HL-60/S4 (cell line): ENCODE data around the gene FAM131A.
"Not testable (repeated sequence)": the region's sequence is repeated elsewhere in the genome, so short reads cannot be mapped to it uniquely, and the experiment has no call there.

Experiments
- in situ Hi-C: fragments of 300-500 bp; cut with MboI; formaldehyde crosslinking; loops from 2 replicates; pipeline ENCODE4 v1.14.3; 2022; ENCODE audit warnings: low sequenced_read_pairs

The FAM131A gene

DNA sequence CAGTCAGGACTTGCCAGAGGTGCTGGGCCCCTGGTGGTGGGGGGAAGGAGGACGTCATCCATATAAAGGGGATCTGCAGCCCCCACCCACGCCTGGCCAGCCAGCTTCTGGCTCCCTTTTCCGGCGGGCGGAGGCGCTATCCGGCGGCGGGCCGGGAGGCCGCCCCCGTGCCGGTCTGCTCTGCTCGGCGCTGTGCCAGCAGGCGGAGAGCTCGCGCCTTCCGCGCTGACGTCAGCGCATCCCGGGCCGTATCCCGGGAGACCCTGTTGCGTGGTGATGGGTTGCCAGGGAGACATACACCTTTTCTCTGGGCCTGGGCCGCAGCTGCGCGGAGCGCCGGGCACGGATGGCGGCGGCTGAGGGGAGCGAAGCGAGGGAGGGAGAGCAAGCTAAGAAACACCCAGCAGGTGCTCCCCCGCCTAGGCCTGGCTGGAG, 1.1 kb downstream of the FAM131A start:
- in situ Hi-C loops: no loop called here

DNA sequence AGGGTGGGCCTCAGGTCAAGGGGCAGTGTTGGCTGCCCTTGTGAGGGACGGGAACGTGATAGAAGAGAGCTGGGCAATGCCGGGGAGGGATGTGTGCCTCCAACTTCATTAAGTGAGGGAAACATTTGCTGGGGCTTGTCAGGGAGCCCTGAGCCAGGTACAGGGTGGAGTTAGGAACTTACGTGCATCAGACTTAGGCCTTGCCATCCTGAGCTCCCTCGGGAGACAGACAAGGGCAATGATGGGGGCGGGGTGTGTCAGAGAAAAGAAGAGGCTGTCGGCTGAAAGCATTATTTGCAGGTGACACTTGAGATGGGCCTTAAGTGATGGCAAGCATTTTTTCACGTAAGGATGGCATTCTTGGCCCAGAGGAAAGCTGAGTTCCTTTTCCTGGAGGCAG, 1.6 kb downstream of the FAM131A start:
- in situ Hi-C loops: no loop called here

DNA sequence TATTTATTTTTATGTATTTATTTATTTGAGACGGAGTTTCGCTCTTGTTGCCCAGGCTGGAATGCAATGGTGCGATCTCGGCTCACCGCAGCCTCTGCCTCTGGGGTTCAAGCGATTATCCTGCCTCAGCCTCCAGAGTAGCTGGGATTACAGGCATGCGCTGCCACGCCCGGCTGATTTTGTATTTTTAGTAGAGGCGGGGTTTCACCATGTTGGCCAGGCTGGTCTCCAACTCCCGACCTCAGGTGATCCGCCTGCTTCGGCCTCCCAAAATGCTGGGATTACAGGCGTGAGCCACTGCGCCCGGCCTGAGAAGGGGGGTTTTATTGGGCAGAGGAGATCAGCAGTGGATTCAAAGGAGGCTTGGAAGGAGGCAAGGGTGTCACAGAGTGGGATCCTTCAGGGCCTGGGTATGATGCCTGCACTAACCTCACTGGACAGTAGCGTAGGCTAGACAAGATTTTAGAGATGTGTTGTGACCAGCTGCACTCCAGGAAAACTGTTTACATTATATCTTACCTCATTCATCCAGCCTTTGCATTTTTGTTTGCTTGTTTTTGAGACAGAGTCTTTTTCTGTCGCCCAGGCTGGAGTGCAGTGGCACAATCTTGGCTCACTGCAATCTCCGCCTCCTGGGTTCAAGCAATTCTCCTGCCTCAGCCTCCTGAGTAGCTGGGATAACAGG, 2.2 kb downstream of the FAM131A start:
- in situ Hi-C loops: not testable (repeated sequence)

DNA sequence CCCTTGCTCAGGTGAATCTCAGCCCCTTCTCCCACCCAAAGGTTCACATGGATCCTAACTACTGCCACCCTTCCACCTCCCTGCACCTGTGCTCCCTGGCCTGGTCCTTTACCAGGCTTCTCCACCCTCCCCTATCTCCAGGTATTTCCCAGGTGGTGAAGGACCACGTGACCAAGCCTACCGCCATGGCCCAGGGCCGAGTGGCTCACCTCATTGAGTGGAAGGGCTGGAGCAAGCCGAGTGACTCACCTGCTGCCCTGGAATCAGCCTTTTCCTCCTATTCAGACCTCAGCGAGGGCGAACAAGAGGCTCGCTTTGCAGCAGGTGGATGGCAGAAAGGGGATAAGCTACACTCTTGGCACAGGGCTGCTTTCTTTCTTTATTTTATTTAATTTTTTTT, 4.5 kb downstream of the FAM131A start:
- in situ Hi-C loops: no loop called here

DNA sequence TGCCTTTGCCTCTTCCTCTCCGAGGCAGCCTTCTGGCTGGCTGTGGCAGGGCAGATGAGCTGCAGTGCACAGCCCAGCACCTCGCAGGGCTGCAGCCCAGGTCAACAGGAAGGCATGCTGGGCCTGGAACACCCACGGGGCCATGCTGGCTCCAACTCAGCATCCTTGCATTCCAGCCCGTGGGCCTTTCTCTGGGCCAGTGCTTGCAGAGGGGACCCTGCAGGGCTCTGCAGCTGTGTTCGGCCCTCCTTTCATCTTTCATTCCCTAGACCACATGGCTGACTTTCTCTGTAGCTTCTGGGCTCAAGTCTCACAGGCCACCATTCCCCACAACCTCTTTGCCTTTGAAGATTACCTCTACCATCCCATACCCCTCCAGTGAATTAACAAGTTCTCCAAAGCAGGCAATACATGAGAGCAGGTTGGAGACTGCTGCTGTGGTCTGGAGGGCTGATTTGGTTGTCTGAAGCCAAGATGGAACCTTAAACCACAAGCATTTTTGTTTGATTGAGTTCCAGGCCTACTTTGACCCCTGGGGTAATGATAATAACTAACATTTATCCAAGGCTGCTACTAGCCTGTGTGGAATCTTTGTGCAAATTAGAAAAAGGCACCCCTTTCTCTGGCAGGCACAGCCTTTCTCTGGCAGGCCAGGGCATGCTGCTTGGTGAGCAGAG, 5.9 kb downstream of the FAM131A start:
- in situ Hi-C loops: no loop called here

DNA sequence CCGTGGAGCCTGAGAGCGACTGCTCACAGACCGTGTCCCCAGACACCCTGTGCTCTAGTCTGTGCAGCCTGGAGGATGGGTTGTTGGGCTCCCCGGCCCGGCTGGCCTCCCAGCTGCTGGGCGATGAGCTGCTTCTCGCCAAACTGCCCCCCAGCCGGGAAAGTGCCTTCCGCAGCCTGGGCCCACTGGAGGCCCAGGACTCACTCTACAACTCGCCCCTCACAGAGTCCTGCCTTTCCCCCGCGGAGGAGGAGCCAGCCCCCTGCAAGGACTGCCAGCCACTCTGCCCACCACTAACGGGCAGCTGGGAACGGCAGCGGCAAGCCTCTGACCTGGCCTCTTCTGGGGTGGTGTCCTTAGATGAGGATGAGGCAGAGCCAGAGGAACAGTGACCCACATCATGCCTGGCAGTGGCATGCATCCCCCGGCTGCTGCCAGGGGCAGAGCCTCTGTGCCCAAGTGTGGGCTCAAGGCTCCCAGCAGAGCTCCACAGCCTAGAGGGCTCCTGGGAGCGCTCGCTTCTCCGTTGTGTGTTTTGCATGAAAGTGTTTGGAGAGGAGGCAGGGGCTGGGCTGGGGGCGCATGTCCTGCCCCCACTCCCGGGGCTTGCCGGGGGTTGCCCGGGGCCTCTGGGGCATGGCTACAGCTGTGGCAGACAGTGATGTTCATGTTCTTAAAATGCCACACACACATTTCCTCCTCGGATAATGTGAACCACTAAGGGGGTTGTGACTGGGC, 7.3 kb downstream of the FAM131A start:
- in situ Hi-C loops: no loop called here

DNA sequence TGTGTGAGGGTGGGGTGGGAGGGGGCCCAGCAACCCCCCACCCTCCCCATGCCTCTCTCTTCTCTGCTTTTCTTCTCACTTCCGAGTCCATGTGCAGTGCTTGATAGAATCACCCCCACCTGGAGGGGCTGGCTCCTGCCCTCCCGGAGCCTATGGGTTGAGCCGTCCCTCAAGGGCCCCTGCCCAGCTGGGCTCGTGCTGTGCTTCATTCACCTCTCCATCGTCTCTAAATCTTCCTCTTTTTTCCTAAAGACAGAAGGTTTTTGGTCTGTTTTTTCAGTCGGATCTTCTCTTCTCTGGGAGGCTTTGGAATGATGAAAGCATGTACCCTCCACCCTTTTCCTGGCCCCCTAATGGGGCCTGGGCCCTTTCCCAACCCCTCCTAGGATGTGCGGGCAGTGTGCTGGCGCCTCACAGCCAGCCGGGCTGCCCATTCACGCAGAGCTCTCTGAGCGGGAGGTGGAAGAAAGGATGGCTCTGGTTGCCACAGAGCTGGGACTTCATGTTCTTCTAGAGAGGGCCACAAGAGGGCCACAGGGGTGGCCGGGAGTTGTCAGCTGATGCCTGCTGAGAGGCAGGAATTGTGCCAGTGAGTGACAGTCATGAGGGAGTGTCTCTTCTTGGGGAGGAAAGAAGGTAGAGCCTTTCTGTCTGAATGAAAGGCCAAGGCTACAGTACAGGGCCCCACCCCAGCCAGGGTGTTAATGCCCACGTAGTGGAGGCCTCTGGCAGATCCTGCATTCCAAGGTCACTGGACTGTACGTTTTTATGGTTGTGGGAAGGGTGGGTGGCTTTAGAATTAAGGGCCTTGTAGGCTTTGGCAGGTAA, 8.1 kb downstream of the FAM131A start:
- in situ Hi-C loops: no loop called here

DNA sequence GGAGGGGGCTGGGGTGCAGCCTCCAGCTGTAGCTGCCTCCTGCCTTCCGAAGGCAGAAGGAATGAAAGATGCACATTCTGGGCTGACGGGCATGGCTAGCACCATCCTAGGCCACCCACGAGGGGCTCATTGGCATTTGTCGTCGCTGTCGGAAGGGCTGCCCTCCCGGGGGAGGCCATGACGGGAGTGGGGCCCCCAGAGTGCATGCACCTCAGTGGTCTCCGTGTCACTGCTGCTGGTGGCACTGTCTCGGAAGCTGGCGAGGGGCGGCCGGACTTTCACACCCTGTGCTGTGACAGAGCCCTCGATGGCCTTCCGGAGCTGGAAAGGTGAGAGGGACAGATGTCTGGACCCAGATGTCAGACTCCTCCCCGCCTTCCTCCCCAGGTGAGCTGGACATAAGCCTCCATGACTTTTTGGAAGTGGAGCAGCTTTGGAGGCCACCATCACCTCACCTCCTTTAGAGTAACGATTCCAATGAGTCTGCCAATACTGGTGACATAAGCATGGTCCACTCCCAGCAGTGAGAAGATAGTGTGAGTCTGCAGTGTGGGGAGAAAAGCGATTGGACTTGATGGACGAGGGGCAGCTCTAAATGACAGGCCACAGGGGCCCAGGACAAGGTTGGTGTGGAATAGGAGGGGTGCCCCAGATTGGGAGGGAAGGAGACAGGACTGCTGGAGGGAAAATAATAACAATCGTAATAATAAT, 9.2 kb downstream of the FAM131A start:
- in situ Hi-C loops: no loop called here

DNA sequence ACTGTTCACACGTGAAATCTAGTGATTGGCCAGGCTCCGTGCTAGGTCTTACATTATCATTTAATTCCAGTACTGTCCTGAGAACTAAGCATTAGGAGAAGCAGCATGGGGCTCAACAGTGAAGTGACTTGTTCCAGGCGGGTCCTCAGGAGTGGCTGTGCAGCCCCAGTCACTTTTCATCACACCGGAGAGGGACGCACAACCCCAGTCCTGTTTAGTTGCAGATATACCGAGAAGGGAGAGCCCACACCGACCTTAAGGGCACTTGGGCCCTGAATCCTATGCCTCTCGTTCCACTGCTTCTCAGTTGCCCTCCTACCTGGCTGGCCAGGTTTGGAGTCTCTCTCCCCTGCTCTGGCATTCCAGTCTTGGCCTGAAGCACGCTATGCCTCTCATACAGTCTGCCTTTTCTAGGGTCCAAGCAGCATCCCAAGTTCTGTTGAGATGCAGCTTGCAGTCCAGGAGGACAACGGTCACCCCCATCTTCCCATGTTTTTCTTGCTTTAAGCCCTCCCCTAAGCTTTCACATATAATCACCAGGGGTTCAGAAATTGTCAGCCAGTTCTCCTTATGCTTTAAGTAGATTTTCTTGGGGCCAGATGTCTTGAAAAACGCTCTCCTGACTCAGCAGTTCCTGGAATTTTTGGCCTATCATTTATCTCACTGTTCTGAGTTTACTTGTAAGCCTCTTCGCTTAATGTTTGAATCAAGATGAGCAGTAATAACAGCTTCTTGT, 10.1 kb downstream of the FAM131A start:
- in situ Hi-C loops: no loop called here

DNA sequence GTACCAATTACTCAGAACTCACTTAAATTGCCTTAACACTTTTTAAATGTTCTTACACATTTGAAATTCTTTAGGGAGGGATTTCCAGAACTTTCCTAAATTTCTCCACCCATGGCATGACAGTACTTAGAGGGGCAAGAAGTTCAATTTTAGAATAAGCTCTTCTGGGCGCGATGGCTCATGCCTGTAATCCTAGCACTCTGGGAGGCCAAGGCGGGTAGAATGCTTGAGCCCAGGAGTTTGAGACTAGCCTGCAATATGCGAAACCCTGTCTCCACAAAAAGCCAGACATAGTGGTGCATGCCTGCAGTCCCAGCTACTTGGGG, 10.6 kb downstream of the FAM131A start:
- in situ Hi-C loops: no loop called here

DNA sequence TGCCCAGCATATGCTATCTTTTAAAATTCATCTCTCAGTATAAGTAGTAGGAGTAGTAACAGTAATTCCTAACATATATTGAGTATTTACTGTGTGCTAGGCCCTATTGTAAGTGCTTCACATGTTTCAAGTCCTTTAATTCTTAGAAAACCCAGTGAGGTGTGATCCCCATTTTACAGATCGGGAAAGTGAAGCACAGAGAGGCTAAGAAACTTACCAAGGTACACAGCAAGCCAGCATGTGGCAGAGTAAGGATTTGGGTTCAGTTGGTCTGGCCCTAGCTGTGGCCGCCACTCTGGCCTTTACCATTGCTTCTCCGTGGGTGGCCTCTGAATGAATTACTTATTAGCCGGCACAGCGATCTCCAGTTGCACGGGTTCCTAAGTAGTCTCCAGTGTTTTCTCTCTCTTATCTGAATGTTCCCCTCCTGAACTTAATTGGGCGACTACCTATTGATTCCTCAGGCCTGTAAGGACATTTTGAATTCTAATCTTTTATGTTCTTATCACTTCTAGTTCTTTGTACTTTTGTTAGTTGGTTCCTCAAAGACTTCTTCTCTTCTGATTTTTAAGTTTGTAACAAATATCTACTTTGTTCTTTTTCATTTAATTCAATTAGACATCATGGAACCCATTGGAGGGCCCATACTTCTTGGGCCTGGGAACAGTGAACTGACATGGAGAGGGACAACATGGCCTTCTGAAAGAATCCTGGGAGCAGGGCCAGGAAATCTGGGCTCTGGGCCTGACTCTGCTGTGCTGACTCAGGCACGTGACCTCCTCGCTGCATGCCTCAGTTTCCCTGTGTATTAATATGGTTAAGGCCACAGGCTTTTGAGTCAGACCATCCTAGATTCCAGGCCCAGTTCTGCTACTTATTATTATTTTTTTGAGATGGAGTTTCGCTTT, 12.4 kb downstream of the FAM131A start:
- in situ Hi-C loops: loop anchor here (25.0 kb wide), 1 partner anchor 437 kb away; no protein-coding TSS in a partner anchor

DNA sequence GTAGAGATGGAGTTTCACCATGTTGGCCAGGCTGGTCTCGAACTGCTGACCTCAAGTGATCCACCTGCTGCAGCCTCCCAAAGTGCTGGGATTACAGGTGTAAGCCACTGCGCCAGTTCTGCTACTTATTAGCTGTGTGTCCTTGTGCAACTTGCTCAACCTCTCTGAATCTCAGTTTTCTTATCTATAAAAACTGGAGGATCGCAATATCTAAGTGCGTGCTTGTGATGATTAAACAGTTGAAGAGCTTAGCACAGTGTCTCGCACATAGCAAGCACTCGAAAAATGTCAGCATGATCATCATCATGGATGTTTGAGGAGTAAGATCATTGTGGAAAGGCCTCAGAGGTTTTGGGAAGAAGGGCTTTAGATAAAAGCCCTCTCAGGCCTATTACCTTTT, 13.2 kb downstream of the FAM131A start:
- in situ Hi-C loops: loop anchor here (25.0 kb wide), 1 partner anchor 437 kb away; no protein-coding TSS in a partner anchor

DNA sequence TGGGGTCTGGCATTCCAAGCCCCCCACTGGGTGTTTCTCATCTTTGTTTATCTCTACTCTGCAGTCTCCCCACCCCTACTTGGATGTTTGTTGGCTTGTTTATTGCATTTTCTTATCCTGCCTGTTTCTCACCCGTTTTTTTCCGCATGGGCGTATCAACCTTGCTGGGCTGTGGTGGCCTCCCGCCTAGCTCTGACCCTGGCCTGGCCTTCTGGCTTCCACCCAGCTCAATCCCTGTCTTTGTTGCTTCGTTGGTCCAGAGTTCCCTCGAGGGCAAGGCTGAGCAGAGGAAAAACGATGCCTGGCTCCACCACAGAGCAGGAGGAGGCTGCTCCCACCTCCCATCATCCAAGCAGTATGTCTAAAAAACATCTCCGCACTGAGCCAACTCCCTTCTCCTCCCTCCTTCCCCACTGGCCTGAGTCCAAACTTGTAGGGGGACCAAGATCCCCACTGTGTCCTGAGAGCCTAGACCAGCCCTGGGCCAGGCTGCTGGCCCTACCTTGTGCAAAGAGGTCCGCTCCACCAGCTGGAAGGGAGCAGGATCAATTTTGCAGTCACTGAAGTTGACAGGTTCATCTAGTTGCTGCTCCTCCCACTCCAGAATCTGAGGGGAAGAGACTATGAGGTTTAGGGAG, 14.2 kb downstream of the FAM131A start:
- in situ Hi-C loops: loop anchor here (25.0 kb wide), 1 partner anchor 436 kb away; no protein-coding TSS in a partner anchor

DNA sequence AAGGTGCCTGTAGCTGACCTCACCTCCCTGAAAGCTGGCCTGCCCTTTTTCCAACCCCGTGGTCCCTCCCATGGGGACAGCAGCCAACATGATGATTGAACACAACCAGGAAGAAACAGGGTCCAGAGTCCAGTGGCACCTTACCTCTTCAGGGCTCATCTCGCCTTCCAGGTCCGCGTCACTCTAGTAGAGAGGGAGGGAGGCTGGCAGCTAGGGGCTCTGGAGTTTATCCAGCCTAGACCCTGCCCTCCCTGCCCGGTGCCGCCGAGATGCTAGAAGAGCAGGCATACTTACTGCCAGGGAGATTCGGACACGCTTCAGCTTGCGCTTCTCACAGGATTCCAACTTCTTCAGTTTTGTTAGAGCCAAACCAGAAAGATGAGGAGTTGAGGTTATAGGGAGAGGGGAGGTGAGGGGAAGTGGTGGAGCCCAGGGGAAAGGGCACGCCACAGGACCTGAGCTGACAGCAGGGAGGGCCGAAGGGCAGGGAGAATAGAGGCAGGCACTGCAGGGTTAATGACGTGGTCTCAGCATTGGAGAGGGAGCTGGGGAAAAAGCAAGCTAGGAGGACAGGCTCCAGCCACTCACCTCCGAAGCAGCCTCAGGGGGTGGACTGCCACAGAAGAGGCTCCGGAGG, 14.9 kb downstream of the FAM131A start:
- in situ Hi-C loops: loop anchor here (25.0 kb wide), 1 partner anchor 435 kb away; no protein-coding TSS in a partner anchor

DNA sequence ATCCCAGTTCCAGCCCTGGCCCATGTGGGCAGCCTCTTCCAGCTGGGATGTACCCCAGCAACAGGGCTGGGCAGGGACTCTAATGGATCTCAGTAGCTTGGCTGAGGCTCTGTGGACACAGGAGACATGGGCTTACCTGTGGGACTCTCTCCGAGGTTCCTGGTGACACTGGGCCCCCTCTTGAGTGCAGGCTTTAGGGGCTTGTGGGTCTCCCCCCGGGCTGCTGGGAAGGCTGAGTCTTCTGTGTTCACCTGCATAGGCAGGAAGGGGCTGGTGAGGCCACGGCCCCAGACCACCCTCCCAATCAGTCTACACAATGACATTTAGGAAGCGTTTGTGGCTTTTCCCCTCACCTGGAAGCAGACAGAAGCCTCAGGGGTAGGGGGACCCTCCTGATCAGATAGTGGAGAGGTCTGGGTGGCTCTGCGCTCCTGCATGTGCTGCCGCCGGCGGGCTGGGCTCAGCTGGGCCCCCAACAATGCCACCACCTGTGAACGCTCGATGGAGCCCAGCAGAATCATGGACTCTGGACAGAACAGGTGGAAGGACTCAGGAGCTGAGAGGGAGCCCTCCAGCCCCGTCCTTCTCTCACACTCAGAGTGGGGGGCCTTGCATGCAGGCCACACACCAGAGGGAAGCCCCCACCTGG, 15.6 kb downstream of the FAM131A start:
- in situ Hi-C loops: loop anchor here (25.0 kb wide), 1 partner anchor 434 kb away; no protein-coding TSS in a partner anchor

DNA sequence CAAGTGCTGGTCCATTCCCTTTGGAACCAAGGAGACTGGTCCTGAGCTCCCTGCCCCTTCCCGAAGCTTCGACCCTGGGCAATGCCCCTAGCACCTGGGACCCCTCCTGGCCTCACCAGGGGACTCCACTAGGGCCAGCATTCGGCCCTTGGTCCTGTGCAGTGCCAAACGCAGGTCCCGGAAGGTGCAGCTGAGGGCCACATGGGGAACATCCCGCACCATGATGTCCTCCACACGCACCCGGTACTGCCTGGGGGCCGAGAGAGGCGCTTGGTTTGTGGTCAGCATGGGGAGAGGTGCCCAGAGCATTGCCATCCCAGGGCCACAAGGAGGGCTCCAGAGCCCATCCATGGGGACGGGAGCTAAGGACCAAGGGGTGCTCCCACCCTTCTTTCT, 16.1 kb downstream of the FAM131A start:
- in situ Hi-C loops: loop anchor here (25.0 kb wide), 1 partner anchor 434 kb away; no protein-coding TSS in a partner anchor
